A204.1 (cell line): Measurements from ENCODE around the gene SPINK13.
"Not testable (repeated sequence)": the region's sequence is repeated elsewhere in the genome, so short reads cannot be mapped to it uniquely, and the experiment has no call there.

Experiments
- FAIRE-seq: peaks from 2 replicates; lab custom pipeline; 2012; peaks lifted over from hg19 to GRCh38; lab: Jason Lieb, UNC

The SPINK13 gene

GRCh38 chr5:148312153-148312552 is 43.6 kb downstream of the SPINK13 start, which contains the start of gene SPINK7:
SPINK7 (plus strand) TSS chr5:148312423; CDS start chr5:148312484, 61 bp downstream.
- FAIRE-seq: no peak

GRCh38 chr5:148314187-148314586 is 45.6 kb downstream of the SPINK13 start:
- no peak for FAIRE-seq

- FAIRE-seq: no peak
Observed at GRCh38 chr5:148314731-148315130, 46.1 kb downstream of the SPINK13 start.

- FAIRE-seq: not testable (repeated sequence)
Observed at GRCh38 chr5:148320011-148320963, 51.7 kb downstream of the SPINK13 start.

- no peak for FAIRE-seq
Observed at GRCh38 chr5:148333262-148333849, 64.8 kb downstream of the SPINK13 start.

- no peak for FAIRE-seq
Observed at GRCh38 chr5:148335259-148335658, 66.7 kb downstream of the SPINK13 start, which contains the start of gene SPINK9. SPINK9 (plus strand) TSS chr5:148335559; CDS start chr5:148335614, 55 bp downstream.
